Body of pancreas (tissue), 4 donors: ENCODE results near the gene MNT.

Source experiments
- POLR2A ChIP-seq, 3 donors: fragments of 450-650 bp; IDR thresholded peaks; one replicate each; pipeline ENCODE4 v1.6.1; 2016; ENCODE audit warnings: antibody characterized with exemption in 3 of 3, mild to moderate bottlenecking in 2 of 3
- TF ChIP-seq, protein P1 (sequence below), 7 experiments: fragments of 450-650 bp in 4 of 7; fragments of 200-600 bp in 3 of 7; sonication (generic) in 3 of 7; IDR thresholded peaks; one replicate each; pipeline ENCODE4 v1.5.1; 2016 to 2019; ENCODE audit warnings: antibody characterized with exemption in 7 of 7

DNA sequence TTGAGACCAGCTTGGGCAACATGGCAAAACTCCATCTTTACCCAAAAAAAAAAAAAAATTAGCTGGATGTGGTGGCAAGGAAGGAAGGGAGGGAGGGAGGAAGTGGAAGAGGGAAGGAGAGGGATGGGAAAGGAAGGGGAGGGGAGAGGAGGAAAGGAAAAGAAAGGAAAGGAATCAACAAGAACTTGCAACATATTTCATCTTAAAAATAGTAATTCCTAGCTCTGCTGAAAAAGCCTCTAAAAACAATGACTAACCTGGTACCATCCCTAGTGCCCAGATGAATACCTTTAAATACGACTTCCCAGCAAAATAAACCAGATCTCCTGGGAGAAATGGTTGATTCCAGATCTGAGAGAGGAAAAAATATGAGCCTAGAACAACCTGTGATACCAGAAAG lies 27.1 kb upstream of the MNT start:
- no peak for TF ChIP-seq POLR2A (IDR thresholded peaks at IDR 0.05)
- TF ChIP-seq, protein P1, sequence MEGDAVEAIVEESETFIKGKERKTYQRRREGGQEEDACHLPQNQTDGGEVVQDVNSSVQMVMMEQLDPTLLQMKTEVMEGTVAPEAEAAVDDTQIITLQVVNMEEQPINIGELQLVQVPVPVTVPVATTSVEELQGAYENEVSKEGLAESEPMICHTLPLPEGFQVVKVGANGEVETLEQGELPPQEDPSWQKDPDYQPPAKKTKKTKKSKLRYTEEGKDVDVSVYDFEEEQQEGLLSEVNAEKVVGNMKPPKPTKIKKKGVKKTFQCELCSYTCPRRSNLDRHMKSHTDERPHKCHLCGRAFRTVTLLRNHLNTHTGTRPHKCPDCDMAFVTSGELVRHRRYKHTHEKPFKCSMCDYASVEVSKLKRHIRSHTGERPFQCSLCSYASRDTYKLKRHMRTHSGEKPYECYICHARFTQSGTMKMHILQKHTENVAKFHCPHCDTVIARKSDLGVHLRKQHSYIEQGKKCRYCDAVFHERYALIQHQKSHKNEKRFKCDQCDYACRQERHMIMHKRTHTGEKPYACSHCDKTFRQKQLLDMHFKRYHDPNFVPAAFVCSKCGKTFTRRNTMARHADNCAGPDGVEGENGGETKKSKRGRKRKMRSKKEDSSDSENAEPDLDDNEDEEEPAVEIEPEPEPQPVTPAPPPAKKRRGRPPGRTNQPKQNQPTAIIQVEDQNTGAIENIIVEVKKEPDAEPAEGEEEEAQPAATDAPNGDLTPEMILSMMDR (IDR thresholded peaks at IDR 0.05), result no peak
